T1000 (cell line): Measurements from ENCODE around the gene SRSF2.
"Not testable (repeated sequence)": the region's sequence is repeated elsewhere in the genome, so short reads cannot be mapped to it uniquely, and the experiment has no call there.

Source experiments
- DNase-seq: peaks from one replicate; lab custom pipeline; 2025; ENCODE audit warnings: mixed read lengths; lab: John Stamatoyannopoulos, UW

SRSF2 gene

DNA sequence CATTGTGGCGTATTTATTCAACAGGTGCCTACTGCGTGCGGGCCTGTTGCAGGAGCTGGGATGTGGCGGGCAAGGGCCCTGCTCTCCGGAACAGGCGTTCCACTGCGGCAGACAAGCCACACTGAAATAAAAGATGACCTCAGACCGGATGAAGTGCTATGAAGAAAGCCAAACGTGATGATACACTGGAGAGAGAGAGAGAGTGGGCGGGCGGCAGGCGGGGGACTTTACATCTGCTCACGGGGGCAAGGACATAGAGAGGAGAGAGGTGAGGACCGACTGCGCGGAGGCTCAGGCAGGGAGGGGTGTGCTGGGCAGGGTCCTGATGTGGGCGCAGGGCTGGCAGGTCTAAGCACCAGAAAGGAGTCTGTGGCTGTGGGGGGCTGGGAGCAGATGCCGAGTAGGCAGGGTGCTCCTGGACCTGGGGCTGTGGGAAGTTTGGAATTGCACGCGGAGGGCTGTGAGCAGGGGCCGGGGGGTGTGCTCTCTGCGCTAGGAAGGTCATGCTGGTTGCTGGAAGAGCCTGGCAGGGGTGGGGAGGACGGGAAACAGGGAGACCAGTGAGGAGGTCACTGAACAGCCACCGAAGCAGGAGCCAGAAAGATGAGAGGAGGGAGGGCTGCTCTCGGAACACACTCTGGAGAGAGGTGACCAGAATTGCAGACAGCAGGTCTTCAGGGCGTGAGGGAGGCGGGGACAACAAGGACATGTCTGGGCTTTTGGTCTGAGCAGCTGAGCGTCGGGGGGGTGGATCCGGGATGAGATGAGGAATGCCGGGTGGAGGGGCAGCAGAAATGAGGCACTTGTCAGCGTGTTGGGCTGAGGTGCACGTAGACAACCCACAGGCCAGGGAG is 36.3 kb downstream of the SRSF2 start:
- no peak for DNase-seq

DNA sequence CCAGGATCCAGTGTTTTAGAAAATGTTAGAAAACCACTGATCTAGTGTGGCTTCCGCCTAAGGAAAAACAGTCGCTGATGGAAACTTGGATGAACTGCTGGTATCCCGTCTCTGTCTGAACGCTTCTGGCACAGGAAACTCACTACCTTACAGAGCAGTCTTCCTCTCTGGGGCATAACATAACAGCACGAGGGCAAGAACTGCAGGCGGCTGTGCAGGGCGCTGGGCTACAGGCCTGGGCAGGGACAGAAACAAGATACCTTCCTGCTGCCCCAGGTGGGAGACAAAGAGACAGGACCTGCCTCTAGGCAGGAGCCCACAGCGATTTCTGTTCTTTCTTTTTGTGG is 36.9 kb downstream of the SRSF2 start:
- no peak for DNase-seq

- DNase-seq = not testable (repeated sequence)
Observed at GRCh38 chr17:76698466-76698977, 38.6 kb downstream of the SRSF2 start.

DNA sequence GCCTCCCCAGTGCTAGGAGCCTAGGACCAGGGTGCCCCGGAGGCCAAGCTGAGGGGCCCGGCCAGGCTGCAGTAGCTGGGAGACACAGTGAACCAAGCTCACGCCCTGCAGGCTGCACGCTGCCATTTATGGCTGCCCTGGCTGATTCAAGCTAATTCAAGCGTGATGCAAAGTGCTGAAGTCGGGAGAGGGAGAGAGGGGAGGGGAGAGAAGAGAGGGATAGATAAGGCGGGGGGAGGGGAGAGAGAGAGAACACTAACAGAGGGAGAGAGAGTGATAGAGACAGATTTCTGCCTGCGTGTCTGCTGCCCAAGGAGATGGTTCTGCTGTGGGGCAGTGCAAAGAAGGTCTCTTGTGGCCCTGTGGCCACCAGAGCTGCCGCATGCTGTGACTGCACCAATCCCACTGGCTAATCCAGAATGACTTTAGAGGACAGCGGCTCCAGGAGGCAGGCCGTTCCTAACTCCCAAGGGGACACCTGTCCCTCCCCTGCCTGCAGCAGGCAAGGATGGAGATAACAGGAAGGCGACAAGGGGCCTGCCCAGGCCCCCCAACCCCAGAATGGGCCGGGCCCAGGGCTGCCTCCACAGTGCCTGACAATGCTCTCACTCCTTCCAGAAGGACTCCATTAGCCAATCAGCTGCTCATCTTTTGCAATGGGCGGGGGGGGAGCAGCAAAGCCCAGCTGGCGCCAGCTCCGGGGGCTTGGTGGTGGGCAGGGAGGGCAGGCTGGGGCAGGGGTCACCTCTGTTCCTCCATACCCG is 39.2 kb downstream of the SRSF2 start:
- no peak for DNase-seq

DNA sequence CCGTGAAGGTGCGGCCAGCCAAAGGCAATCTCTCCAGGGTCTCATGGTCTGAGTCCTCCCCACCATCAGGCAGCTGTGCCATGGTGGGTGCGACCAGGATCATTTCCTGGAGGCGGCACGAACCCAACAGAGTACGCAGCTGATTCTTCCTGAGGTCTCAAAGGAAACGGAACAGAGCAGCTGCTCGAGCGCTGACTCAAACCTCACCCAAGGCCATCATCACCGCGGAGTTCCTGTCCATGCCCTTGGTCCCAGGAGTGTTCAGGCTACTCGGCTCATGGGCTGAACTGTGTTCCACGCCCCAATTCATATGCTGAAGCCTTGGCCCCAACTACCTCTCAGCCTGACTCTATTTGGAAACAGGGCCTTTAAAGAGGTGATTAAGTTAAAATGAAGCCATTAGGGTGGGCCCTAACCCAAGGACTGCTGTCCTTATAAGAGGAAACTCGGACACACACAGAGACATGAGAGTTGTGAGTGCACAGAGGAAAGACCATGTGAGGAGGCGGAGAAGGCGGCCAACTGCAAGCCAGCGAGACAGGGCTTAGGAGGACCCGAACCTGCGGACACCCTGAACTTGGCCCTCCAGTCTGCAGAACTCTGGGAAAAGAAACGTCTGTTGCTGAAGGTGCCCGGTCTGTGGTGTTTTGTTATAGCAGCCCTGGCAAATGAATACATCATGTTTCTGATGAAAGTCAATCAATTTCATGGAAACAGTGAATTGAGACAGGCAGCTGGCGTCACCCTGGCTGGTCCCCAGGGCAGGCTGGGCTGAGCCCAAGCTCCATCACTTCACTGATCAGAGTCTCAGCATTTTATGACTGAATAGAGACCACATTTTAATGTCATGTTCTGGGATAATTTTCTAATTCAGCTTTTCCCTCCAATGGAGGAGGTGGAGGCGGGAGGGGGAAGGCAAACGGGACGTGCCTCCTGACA is 40.1 kb downstream of the SRSF2 start:
- peak; percentile 30 for DNase-seq

GRCh38 chr17:76695059-76695831 is 41.9 kb downstream of the SRSF2 start:
- no peak for DNase-seq

DNA sequence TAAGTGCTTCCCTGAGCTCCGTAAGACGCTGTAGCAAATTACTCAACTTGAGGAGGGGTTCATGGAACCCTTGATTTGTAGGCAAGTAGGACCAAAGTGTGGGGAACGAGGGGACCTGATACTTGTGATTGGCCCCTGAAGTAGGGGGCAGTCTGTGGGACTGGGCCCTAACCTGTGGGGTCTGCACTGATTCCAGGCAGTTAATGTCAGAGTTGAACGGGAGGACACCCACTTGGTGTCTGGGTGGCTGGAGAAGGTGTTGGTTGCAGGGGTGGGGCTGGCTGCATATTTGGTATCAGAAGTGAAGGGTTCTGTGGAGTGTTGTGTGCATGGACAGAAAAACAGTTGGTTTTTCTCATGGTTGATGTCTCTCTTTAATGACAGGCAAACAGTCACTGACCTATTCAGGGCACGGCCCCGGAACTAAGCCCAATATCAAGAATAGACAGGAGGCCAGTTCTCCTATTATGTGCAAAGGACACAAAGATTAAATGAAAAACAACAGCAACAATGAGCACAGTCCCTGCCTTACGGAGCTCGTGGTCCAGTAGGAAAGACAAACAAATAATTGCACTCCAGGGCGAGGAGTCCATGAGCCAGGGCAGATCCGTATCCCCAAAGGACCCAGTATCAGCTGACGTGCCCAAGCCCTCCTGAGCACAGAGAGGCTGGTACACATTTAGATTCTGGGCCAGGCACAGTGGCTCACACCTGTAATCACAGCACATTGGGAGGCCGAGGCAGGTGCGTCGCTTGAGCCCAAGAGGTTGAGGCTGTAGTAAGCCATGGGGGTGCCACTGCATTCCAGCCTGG is 45.5 kb downstream of the SRSF2 start:
- DNase-seq = no peak

GRCh38 chr17:76690596-76691280 is 46.4 kb downstream of the SRSF2 start:
- DNase-seq = no peak

- no peak for DNase-seq
Observed at GRCh38 chr17:76689859-76690258, 47.3 kb downstream of the SRSF2 start.

DNA sequence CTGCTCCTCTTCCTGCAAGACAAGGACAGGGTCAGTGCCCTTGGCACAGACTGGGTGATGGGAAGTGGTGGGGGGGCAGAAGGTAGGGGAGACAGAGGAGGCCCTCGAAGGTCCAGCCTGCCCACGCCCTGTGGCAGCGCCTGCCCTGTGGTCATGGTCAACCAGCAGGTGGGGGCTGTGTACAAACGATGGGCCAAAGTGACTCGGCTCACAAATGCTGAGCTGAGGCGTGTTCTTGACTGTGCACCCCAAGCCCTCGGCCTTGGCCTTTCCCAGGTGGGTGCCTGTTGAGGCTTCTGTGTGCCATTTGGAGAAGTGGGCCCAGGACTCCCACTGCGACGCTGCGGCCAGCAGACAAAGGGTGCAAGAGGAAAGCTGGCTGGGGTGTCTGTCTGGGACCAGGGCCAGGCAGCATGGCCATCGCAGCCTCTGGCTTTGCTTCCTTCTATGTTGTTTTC is 48.9 kb downstream of the SRSF2 start:
- DNase-seq = no peak

- no peak for DNase-seq
Observed at GRCh38 chr17:76687298-76688164, 49.6 kb downstream of the SRSF2 start.

DNA sequence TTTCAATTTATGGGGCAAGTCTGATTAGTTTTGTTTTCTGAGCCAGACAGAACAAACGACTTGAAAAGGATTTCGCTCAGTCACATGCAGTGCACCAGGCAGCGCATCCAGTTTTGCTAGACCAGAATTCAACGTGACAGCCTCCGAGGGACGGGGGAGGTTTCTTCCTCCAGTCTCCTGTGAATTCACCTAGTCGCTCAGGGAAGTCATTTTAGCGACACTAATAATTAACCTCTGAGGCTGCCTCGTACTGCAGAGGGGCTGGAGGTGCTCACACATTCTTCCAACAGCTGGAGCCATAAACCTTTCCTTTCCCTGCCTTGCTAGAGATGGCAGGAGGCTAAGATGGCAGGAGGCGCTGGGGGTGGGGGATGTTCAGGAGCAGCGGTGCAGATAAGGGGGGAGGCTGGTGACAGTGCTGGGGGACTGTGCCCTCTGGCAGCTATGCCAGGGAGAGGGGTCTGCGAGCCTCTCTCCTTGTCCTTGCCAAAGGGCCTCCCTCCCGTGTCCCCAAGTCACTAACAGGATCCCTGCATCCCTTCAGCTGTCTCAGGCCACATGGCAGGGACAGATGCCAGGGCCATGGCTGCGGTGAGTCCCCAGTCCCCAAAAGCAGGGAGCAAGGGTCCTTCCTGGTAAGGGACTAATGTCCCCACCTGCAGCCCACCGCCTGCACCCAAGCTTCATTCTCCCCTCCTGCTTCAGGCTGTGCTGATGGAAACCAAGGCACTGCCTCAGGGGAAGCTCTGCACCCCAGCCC is 50.4 kb downstream of the SRSF2 start:
- DNase-seq = no peak

DNA sequence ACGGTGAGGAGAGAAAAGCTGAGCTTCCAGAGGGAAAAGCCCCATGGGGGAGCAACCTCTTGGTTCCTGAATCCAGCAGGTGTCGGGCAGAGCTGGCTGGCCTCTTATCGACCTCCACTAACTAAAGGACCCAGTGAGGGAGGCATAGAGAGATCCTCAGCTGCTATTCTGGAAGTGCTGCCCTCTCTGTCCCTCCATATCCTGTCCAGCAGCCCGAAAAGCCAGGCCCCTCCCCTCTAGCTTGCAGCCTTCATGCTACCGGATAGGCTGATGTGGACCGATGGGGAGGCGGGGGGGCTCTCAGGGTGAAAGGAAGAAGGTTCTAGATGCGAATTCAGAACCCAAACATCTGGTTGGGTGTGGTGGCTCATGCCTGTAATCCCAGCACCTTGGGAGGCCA is 51.3 kb downstream of the SRSF2 start:
- DNase-seq = no peak

- DNase-seq = no peak
Observed at GRCh38 chr17:76685366-76685765, 51.8 kb downstream of the SRSF2 start.

- no peak for DNase-seq
Observed at GRCh38 chr17:76684756-76685155, 52.4 kb downstream of the SRSF2 start.
